NCI-H1417 (cell line): ENCODE measurements around the gene ACO1.
"Not testable (repeated sequence)": the region's sequence is repeated elsewhere in the genome, so short reads cannot be mapped to it uniquely, and the experiment has no call there.

Experiments
- DNase-seq, 3 experiments: peaks; one replicate each; lab custom pipeline; 2025; lab: John Stamatoyannopoulos, UW

ACO1 gene

DNA sequence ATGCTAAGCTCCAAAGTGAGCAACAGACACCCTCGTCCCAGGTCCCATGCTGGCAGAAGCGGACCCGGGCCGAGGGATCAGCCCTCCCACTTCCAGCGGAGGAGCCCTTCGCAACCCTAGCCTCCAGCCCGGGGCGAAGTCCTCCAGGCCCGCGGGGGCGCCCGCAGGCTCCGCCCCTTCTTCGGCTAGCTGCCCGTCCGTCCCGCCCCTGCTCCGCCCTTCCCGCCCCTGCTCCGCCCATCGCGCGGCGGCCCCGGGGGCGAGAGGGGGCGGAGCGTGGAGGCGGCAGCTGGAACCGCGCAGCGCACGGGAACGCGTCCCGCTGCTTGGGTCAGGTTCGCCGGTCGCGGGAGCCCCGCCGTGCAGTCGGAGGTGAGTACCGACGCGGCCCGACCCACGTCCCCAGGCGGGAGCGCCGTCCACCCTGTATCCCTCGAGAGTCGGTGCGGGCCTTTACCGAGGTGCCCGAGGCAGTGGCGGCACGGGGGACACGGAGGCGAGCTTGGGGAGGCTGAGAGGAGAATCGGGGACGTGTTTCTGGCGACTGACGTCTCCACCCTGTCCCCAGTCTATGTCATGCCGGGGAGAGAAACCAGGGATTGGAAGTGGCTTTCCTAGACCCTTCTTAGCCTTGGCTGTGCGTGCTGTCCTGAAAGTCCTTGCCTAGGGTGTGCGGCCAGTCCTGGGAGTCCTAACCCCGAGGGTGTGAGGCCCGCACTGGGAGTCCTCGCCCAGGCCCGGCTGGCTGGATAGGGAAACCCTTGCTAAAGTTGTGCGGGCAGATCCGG lies at the start of gene ACO1:
ACO1 (plus strand) TSS at position 280 of the 788 bp plus-strand sequence. CDS start 20,864 bp downstream, outside the sequence.
- peak; percentile 69 to 86 (median 84) for DNase-seq

DNA sequence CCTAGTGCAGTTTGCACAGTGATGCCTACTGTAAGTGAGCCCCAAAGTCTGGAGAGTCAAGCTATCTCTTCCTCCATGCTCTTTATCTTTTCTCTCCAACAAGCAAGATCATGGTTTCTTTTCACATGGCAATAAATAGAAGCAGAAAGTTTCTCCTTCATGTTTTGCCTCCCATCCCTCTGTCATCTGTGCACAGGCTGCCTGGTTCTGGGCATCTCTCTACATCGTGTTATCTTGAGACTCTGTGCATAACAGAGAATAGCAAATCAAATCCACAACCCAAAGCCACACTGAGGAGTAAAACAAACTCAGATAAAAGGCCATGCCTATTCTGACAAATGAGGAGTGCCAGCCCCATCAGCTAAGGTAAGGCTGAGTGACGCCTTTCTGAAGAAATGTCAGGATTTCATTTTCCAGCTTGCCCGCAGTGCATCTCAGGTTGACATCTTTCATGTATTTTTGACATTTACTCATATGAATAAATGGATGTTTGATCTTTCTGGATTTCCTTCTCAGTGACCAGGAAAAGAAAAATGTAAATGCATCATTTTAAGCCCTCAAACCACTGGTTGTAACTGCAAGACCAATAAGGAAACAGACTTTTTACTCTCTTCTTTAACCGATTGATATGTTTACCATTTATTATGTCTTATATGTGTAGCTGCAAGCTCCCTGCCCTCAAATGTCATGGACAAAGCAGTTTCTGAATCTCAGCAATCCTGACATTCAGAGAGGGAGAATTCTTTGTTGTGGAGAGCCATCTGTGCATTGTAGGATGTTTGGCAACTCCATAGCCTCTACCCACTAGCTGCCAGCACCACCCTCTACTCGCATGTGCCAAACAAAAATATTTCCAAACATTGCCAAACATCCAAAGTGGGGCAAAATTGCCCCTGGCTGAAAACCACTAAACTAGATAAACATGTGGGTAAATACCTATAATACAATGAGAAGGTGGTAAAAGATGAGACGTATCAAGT lies 49.2 kb upstream of the ACO1 start:
- DNase-seq, result no peak

DNA sequence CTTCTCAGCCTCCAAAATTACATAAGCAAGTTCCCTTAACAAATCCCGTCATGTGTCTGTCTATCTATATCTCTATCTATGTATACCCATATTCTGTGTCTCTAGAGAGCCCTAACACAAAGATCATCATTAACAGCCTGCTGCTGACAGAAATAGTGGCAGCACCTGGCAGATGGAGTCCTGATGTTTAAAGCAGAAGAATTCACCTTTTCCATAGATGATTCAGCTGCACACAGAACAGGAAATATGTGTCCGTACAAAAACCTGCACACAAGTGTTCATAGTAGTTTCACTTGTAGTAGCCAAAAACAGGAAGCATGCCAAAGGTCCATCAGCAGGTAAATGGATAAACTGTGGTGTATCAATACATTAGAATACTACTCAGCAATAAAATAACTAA lies 45.0 kb upstream of the ACO1 start:
- DNase-seq, result no peak

DNA sequence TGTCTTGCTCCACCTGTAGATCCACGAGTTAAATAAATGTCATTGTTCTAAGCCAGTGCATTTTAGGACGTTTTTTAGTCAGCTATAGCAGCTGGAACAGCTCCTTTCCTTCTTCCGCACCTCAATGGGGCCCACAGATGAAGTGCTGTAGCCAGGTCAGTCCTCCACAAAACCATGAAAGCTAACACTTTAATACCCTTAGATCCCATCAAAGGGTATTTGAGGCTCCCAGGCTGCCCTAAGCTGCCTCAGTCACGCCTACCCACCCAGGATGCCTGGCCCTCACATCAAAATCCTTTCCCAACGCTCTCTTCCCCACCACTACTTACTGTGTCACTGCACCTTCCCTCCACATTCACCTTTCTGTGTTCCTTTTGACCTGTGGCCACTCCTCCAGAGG lies 44.1 kb upstream of the ACO1 start:
- no peak for DNase-seq

DNA sequence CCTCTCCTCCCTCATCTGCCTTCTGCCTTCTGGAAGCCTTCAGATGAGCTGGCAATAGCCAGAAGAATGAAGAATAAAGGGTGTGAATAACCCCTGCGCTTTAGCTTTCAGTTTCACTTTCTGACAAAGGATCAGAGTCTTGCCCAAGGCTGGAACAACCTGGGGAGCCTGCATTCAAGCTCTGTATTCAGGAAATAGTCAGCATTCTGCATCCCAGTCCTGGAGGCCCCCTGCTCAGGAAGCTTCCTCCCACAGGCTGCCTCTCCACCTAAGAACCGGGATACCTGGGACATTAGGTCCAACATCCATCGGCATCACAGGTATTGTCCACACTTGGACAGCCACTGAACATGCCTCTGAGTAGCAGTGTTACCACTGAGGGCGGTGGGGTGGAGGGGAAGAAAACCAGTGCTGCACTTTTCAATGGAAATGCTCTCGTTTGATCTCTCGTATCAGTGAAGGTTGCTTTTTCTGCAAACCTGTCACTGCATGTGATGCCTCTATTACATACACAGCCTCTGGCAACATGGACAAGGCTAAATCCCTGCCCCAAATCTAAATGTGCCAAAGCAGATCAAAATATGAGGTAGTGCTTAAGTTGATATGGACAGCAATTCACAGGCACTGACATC lies 39.8 kb upstream of the ACO1 start:
- peak in 1 of 3 experiments; percentile 1 for DNase-seq

GRCh38 chr9:32345243-32345642 lies 39.2 kb upstream of the ACO1 start:
- DNase-seq, result no peak

GRCh38 chr9:32347571-32347970 lies 36.9 kb upstream of the ACO1 start:
- no peak for DNase-seq

DNA sequence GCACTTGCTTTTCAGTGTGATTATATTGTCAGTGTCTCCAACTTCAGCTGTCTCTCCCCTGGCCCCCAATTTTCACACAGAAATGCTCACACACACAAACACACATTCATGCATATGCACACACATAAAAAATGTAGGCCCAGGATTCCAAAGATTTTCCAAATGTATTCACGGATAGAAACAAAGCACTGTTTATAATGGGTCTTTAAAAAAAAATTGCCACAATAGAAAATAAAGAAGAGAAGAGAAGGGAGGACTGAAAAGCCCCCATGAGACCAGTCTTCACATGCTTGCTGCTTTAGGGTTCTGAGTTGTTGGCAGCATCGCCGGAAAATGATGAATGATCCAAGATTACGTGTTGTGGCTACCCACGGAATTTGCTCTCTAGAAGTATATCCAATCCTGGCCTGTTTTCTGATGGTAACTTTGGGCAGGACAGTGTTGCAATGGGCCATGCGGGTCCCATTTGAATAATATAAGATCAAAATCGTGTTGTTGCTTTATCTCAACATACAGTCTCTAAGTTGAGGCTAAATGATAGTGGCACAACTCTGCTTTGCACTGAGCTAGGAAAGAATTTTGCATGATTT lies 36.2 kb upstream of the ACO1 start:
- DNase-seq, result no peak

DNA sequence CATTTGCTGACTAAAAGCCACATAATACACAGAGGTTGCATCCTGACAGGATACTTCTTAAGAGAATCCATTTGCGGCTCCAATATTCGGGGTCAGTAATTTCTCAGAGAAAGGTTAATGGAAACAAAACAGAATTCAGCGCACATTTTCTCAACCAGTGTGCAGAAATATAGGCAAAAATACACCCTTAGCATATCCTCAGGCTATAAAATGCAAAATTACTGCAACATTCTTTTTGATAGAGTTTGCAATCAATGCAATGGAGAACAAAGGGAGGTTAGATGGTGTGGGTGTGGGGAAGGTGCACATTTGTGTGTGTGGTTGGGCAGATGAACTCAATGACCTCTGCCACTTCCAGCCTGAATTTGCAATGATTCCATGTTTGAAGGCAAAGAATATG lies 35.4 kb upstream of the ACO1 start:
- no peak for DNase-seq

- peak in 2 of 3 experiments; percentile 5 to 28 for DNase-seq
Measured at GRCh38 chr9:32350682-32351081, 33.8 kb upstream of the ACO1 start.

- DNase-seq, result no peak
Measured at GRCh38 chr9:32351845-32352244, 32.6 kb upstream of the ACO1 start.

DNA sequence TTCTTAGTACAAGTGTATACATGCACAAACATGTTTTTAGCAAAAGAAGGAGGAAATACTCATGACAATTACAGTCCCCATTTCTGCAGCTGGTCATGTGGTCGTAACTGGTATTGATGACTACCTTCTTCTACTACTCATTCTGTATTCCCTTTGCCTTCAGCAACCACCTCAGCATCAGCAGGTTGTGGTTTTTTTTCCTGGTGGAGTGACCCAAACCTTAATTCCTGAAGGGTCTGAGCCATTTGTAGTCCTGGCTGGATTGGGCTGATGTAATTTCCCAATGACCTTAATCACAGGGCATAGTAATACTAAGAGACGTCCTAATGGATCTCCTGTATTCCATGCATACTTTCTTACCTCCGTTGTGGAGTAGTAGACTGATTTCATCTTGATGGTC lies 31.0 kb upstream of the ACO1 start:
- DNase-seq, result not testable (repeated sequence)

DNA sequence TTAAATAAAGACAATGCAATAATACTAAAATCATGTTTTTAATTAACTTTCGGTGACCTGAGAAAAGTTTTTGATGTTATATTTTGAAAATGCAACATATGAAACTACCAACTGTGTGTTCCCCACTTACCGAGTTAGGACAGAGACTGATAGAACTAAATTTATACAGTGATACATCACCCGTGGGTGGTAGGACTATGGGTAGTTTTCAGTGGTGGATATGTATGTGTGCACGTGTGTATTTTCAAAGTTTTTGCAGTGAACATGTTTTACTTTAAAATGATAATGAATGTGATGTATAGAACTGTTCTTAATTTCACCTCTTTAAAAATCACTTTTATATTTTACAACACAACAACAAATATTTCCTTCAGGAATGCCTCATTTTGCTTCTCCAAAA lies 25.0 kb upstream of the ACO1 start:
- no peak for DNase-seq

DNA sequence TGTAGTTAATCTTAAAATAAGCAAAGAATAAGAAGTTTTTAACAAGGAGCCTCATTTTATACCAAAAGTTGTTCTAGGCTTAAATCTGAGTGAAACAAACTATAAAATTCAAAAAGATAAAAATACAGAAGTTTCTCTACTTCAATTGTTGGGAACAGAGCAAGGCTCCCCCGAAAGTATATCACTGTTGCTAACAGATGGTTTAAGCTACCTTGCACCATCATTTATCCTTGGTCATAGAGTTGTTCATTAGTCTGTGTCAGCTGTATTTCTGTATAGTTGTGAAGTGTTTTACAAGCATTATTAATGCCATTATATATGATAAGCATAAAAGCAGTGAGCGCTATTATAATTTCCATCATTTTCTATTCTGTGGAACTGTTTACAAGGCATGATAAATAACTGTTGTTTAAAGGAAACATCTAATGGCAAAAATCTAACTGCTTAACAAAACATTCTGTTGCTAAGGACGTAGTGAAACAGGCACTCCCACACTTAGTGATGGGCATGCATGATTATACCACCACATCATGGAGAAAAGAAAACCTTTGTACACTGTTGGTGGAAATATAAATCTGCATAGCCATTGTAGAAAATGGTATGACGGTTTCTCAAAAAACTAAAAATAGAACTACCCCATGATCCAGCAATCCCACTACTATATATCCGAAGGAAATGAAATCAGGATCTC lies 23.3 kb upstream of the ACO1 start:
- DNase-seq, result no peak

GRCh38 chr9:32371279-32371678 lies 13.2 kb upstream of the ACO1 start:
- DNase-seq, result no peak

DNA sequence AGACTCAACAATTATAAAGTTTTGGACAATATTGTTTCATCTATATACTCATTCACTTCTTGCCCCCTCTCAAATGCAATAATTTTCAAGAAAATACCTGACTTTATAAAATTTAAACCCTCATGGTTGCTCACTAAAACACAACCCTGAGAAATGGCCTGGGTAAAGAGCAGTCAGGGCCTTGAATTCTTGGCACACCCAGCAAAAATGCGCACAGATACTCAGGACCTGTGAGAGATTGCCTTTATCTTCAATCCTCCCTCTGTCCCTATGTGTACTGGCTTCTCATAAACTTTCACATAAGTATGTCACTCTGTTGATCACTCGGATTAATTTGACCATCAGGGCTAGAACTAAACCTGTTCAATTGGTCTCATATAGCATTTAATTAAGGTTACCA lies 12.8 kb upstream of the ACO1 start:
- DNase-seq, result no peak

DNA sequence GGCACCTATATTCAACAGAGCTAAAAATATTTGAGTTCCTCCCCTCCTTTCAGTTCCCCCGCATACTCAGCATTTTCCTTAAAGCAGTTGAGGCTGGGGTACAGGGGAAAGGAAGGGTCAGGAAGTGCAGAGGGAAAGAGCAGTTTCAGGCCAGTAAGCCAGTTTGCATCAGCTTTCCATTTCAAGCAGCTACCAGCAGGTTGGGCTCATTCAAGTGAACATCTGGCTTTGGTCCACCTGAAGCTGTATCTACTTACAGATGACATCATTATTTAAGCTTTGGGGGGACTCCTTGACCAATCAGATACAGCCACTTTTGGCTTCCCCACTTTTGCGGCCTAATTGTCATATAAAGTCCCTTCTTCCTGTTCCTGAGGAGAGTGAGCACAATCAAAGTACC lies 8.2 kb upstream of the ACO1 start:
- DNase-seq, result no peak

DNA sequence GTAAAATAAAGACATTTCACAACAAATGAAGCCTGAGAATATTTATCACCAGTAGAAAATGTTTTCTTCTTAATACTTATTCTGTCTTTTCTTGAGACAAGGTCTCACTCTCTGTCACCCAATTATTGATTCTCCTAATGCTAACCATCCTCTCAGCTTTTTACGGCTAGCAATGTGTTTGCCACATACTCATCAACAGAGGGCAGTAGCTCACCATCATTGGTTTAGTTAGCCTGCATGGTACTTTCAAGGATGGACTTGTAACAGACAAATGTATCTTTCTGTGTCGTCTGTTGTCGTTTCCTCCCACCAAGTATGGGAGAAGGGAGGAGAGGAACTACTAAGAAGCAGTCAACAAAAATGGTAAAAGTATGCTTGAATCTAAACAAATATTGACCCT lies 5.9 kb upstream of the ACO1 start:
- DNase-seq, result peak; percentile 36 to 80 (median 43)

DNA sequence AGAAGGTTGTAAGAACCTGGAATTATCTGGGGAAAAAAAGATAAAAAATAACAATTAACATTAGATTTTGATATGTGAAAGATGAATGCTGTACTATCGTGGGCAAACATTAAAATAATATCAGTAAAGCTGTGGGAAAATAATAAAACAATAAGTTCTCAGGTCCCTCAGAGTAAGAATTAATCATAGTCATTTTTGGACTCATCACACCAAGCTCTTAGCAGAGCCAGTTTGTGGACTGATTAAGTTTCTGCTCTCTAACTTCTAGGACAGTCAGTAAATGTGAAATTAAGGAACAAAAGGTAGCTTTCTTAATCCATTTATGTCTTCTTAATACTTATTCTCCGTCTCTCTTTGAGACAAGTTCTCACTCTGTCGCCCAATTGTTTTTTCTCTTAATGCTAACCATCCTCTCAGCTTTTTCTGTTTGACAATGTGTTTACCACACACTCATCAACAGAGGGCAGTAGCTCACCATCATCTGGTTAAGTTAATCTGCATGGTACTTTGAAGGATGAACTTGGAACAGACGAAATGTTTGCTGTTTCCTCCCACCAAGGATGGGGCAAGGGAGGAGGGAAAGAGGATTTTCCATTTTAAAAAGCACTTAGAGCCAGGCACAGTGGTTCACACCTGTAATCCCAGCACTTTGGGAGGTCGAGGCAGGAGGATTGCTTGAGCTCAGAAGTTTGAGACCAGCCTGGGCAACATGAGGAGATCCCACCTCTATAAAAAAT lies 5.3 kb upstream of the ACO1 start:
- peak; percentile 37 to 85 (median 55) for DNase-seq

- no peak for DNase-seq
Measured at GRCh38 chr9:32380944-32381343, 3.5 kb upstream of the ACO1 start.
